WERI-Rb-1 (cell line): Measurements from ENCODE around the gene APLF.

Experiments
- DNase-seq: peaks from one replicate; pipeline ENCODE4 v3.0.0-alpha.2; 2020
- H3K27ac ChIP-seq: fragments of 250-450 bp; sonication (Bioruptor Pico); 2 replicates; pipeline ENCODE4 v1.5.1; 2020; ENCODE audit warnings: mild to moderate bottlenecking, moderate library complexity
- H3K27me3 ChIP-seq: fragments of 250-450 bp; sonication (Bioruptor Pico); 2 replicates; pipeline ENCODE4 v1.5.1; 2021; ENCODE audit warnings: mild to moderate bottlenecking, low read depth, moderate library complexity; ENCODE audit not compliant: insufficient read depth, severe bottlenecking
- H3K36me3 ChIP-seq: fragments of 250-450 bp; sonication (Bioruptor Pico); 2 replicates; pipeline ENCODE4 v1.5.1; 2020; ENCODE audit warnings: mild to moderate bottlenecking, moderate library complexity
- H3K4me3 ChIP-seq: 2 replicates; pipeline ENCODE4 v1.5.1; 2011; ENCODE audit warnings: low read depth, mild to moderate bottlenecking, control low read depth, low read length
- H3K9me3 ChIP-seq: fragments of 250-450 bp; sonication (Bioruptor Pico); 2 replicates; pipeline ENCODE4 v1.5.1; 2021; ENCODE audit warnings: mild to moderate bottlenecking, moderate library complexity; ENCODE audit not compliant: severe bottlenecking
- CTCF ChIP-seq: IDR thresholded peaks from 2 replicates; pipeline ENCODE4 v1.5.1; 2011; ENCODE audit warnings: low read depth, mild to moderate bottlenecking, control low read depth, inconsistent platforms, low read length

Gene APLF

DNA sequence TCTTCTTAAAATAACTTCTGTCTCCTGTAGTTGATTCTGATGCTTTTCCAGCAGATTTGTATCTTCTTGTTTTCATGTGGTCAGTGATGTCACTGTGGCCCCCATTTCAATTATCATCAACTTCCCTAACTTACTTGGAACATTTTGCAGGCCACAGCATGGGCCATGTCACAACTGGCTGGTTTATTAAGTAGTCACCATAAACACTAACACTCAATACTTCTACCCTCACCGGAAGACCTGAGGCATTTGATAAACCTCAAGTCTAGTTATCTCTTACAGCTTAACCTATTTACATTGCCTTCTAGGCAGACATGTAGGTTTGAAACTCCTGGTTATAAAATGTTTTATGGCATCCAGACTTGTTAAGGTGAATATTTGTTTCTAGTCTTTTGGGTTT is 138.6 kb downstream of the APLF start:
- TF ChIP-seq CTCF: no peak
- H3K4me3 ChIP-seq: no peak overlapping the region
- no peaks in the 10 kb centered on the region for H3K36me3 ChIP-seq
- H3K9me3 ChIP-seq: peaks cover 12% of the 10 kb centered on the region
- no peak for DNase-seq
- no peak overlapping the region for H3K27ac ChIP-seq
- no peaks in the 10 kb centered on the region for H3K27me3 ChIP-seq

GRCh38 chr2:68606759-68607158 is 139.4 kb downstream of the APLF start:
- H3K27ac ChIP-seq: no peak overlapping the region
- no peaks in the 10 kb centered on the region for H3K27me3 ChIP-seq
- no peak for DNase-seq
- H3K4me3 ChIP-seq: no peak overlapping the region
- TF ChIP-seq CTCF: no peak
- peaks cover 15% of the 10 kb centered on the region for H3K9me3 ChIP-seq
- H3K36me3 ChIP-seq: no peaks in the 10 kb centered on the region

GRCh38 chr2:68607837-68608236 is 140.5 kb downstream of the APLF start:
- Histone ChIP-seq H3K9me3 (peaks cover 11% of the 10 kb centered on the region), H3K27me3 (no peaks in the 10 kb centered on the region), H3K36me3 (no peaks in the 10 kb centered on the region), H3K4me3 (no peak overlapping the region), H3K27ac (no peak overlapping the region)
- TF ChIP-seq CTCF: no peak
- DNase-seq: no peak

- TF ChIP-seq CTCF: no peak
- Histone ChIP-seq H3K27ac (no peak overlapping the region), H3K9me3 (peaks cover 11% of the 10 kb centered on the region), H3K36me3 (no peaks in the 10 kb centered on the region), H3K4me3 (no peak overlapping the region), H3K27me3 (no peaks in the 10 kb centered on the region)
- no peak for DNase-seq
Observed at GRCh38 chr2:68612765-68613519, 145.6 kb downstream of the APLF start.

DNA sequence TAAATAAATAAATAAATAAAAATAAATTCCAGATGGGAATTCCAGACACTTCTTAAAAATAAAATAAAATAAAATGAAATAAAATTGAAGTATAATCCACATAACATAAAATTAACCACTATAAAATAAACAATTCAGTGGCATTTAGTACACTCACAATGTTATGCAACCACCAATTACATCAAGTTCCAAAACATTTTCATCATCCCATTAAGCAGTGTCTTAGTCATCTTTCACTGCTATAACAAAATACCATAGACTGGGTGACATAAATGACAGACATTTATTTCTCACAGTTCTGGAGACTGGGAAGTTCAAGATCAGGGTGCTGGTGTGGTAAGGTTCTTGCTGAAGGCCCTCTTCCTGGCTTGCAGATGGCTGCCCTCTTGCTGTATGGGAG is 153.4 kb downstream of the APLF start:
- no peak for DNase-seq
- TF ChIP-seq CTCF: no peak
- no peaks in the 10 kb centered on the region for H3K9me3 ChIP-seq
- H3K27ac ChIP-seq: no peak overlapping the region
- H3K4me3 ChIP-seq: no peak overlapping the region
- H3K27me3 ChIP-seq: no peaks in the 10 kb centered on the region
- no peaks in the 10 kb centered on the region for H3K36me3 ChIP-seq

DNA sequence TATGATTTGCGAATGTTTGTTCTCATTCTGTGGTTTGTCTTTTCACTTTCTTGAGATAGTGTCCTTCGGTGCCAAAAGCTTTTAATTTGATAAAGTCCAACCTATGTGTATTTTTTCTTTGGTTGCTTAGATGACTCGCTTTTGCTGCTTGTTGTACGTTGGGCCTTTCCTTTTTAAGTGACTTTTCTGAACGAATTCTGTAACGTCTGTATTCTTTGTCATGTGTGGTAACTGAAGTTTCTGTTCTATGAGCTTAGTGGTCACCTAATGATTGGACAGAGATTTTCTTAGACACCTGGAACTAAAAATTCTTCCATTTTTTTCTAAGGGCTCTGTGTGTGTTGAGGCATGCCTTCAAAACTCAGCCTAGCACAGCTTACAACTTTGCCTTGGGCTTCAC is 156.4 kb downstream of the APLF start:
- no peak for TF ChIP-seq CTCF
- Histone ChIP-seq H3K27ac (no peak overlapping the region), H3K36me3 (no peaks in the 10 kb centered on the region), H3K4me3 (no peak overlapping the region), H3K27me3 (no peaks in the 10 kb centered on the region), H3K9me3 (peaks cover 4% of the 10 kb centered on the region)
- DNase-seq: no peak
